GM12878 (cell line): ENCODE measurements around the gene NFATC3. TPM values are rescaled to one million over a fixed set of nuclear protein-coding genes. Genes with fewer than 3 reads are reported as not detected.

Source experiments
- ATAC-seq: fragments of 200-7000 bp; cut with Tn5 transposase; 3 replicates; pipeline ENCODE4 v1.9.1; 2020; ENCODE audit warnings: mild to moderate bottlenecking, moderate library complexity
- BruUV-seq: library from RNA; stranded (reverse); fragments of 400-500 nt; replicated peaks from 2 replicates; lab custom pipeline; 2021; lab: Mats Ljungman, UMichigan
- CTCF ChIA-PET: fragments of 300-600 bp; sonication (Branson Sonifier 250); formaldehyde crosslinking; extraction: SDS; loops from one replicate; lab custom pipeline; 2021; ENCODE audit warnings: inconsistent platforms; lab: Yijun Ruan, JAX
- POLR2A ChIA-PET: fragments of 350-600 bp; formaldehyde crosslinking; extraction: SDS; loops from one replicate; lab custom pipeline; 2021; ENCODE audit warnings: inconsistent platforms; lab: Charles Lee
- RAD21 ChIA-PET: fragments of 300-600 bp; sonication (Branson Sonifier 250); formaldehyde crosslinking; loops from one replicate; lab custom pipeline; 2023; ENCODE audit warnings: antibody characterized with exemption; ENCODE audit not compliant: unreplicated experiment; lab: Charles Lee
- SMC1A ChIA-PET: fragments of 300-600 bp; sonication (Branson Sonifier 250); formaldehyde crosslinking; loops from one replicate; lab custom pipeline; 2023; ENCODE audit not compliant: unreplicated experiment, uncharacterized antibody; lab: Charles Lee
- DNase-seq: peaks from one replicate; pipeline ENCODE4 v3.0.0-alpha.2; 2011; ENCODE audit warnings: low read depth, low spot score
- FAIRE-seq: peaks from 3 replicates; lab custom pipeline; 2011; peaks lifted over from hg19 to GRCh38; lab: Jason Lieb, UNC
- H2AFZ ChIP-seq: 2 replicates; pipeline ENCODE4 v1.6.0; 2011; ENCODE audit warnings: low read depth, low read length, control low read depth; ENCODE audit not compliant: control insufficient read depth
- H3K27ac ChIP-seq: 2 replicates; pipeline ENCODE4 v1.5.1; 2011; ENCODE audit warnings: control low read depth; ENCODE audit not compliant: control insufficient read depth, insufficient read depth
- H3K27me3 ChIP-seq, 2 experiments: replicated peaks in 1 of 2; 2 replicates each; pipeline versions ENCODE4 v1.6.0 to v1.6.1; 2011; ENCODE audit warnings: low read length in 1 of 2; ENCODE audit not compliant: control insufficient read depth in 2 of 2, insufficient read depth in 2 of 2
- H3K36me3 ChIP-seq, 2 experiments: 2 replicates each; pipeline ENCODE4 v1.5.1; 2011; ENCODE audit warnings: low read length in 1 of 2; ENCODE audit not compliant: control insufficient read depth in 2 of 2, insufficient read depth in 2 of 2
- H3K4me1 ChIP-seq: 2 replicates; pipeline ENCODE4 v1.6.1; 2011; ENCODE audit warnings: mild to moderate bottlenecking, low read length, moderate library complexity, mixed read lengths; ENCODE audit not compliant: control insufficient read depth, insufficient read depth
- H3K4me2 ChIP-seq: 2 replicates; pipeline ENCODE4 v1.6.0; 2011; ENCODE audit warnings: control low read depth; ENCODE audit not compliant: control insufficient read depth, insufficient read depth
- H3K4me3 ChIP-seq: fragments of 200-600 bp; sonication (generic); 2 replicates; pipeline ENCODE4 v1.5.1; 2016
- H3K79me2 ChIP-seq: 2 replicates; pipeline ENCODE4 v1.6.0; 2011; ENCODE audit warnings: low read length; ENCODE audit not compliant: control insufficient read depth, insufficient read depth
- H3K9ac ChIP-seq: 2 replicates; pipeline ENCODE4 v1.8.0; 2011; ENCODE audit warnings: low read length, control low read depth, mixed read lengths; ENCODE audit not compliant: control insufficient read depth, insufficient read depth
- H3K9me3 ChIP-seq: replicated peaks from 3 replicates; pipeline ENCODE4 v1.5.1; 2011; ENCODE audit warnings: mild to moderate bottlenecking, low read length; ENCODE audit not compliant: control insufficient read depth, insufficient read depth
- H4K20me1 ChIP-seq: 2 replicates; pipeline ENCODE4 v1.6.0; 2011; ENCODE audit not compliant: control insufficient read depth, insufficient read depth
- ATF7 ChIP-seq: fragments of 450-650 bp; IDR thresholded peaks from 2 replicates; pipeline ENCODE4 v1.6.1; 2016; ENCODE audit warnings: low read depth, mild to moderate bottlenecking
- HCFC1 ChIP-seq: fragments of 150-350 bp; IDR thresholded peaks from 2 replicates; pipeline ENCODE4 v1.6.1; 2014; ENCODE audit warnings: low read length
- IRF4 ChIP-seq: IDR thresholded peaks from 2 replicates; pipeline ENCODE4 v1.6.1; 2011; ENCODE audit warnings: low read depth, low read length
- RCOR1 ChIP-seq: conservative IDR thresholded peaks from 2 replicates; pipeline ENCODE4 v1.6.1; 2012; ENCODE audit warnings: low read depth, low read length, improper control_type of control experiment
- SMAD5 ChIP-seq: IDR thresholded peaks from 2 replicates; pipeline ENCODE4 v1.6.1; 2016; ENCODE audit warnings: antibody characterized with exemption, low read depth
- SUZ12 ChIP-seq: fragments of 200-600 bp; sonication (generic); IDR thresholded peaks from one replicate; pipeline ENCODE4 v1.6.1; 2018; ENCODE audit warnings: antibody characterized with exemption, mild to moderate bottlenecking; ENCODE audit not compliant: unreplicated experiment
- YY1 ChIP-seq: IDR thresholded peaks from 2 replicates; pipeline ENCODE4 v1.6.1; 2011; ENCODE audit warnings: low read depth, mild to moderate bottlenecking, low read length
- ZNF217 ChIP-seq: fragments of 450-650 bp; IDR thresholded peaks from 2 replicates; pipeline ENCODE4 v1.6.1; 2017; ENCODE audit warnings: antibody characterized with exemption, mild to moderate bottlenecking
- WGBS: methylation state at CpG from one replicate; pipeline ENCODE4 v1.1.6; 2016; ENCODE audit warnings: low lambda C conversion rate; ENCODE audit not compliant: insufficient replicate concordance, insufficient coverage; ENCODE audit errors: missing lambda C conversion rate; 5-methylcytosine and 5-hydroxymethylcytosine counted together
- in situ Hi-C: fragments of 300-500 bp; cut with MboI; formaldehyde crosslinking; loops from 9 replicates; pipeline ENCODE4 v1.14.3; 2018; ENCODE audit warnings: mixed read lengths
- intact Hi-C: fragments of 100-400 bp; cut with micrococcal nuclease; formaldehyde crosslinking; loops from one replicate; pipeline ENCODE4 v1.14.2; 2022; ENCODE audit not compliant: unreplicated experiment
- polyA plus RNA-seq, 11 experiments: library from polyadenylated mRNA; depleted of rRNA in 4 of 11; unstranded in 6 of 11; stranded (reverse) in 5 of 11; fragments of >200 nt; fragmentation: Nextera tagmentation in 4 of 11; fragmentation: Illumina TruSeq in 1 of 11; extraction: Ambion mirVana in 4 of 11; extraction: Trizol in 1 of 11; gene quantifications; 1 replicate in 1 of 11; 2 replicates in 10 of 11; pipeline versions ENCODE4 v1.2.1 to v1.2.3, GENCODE V29; 2011 to 2016; ENCODE audit warnings: inconsistent platforms in 2 of 11, missing spikeins in 2 of 11, low read depth in 1 of 11
- total RNA-seq, 4 experiments: library from RNA; depleted of rRNA in 3 of 4; stranded (reverse); fragments of >200 nt in 3 of 4; fragmentation: Illumina TruSeq in 1 of 4; extraction: Trizol in 1 of 4; gene quantifications; 2 replicates each; pipeline versions ENCODE4 v1.2.1 to v1.2.3, GENCODE V29; 2013 to 2021
- TF ChIP-seq, protein P1 (sequence below): fragments of 150-350 bp; IDR thresholded peaks from 2 replicates; pipeline ENCODE4 v1.6.1; 2014; ENCODE audit warnings: mild to moderate bottlenecking, low read depth, low read length
- TF ChIP-seq, protein P2 (sequence below): IDR thresholded peaks from 2 replicates; pipeline ENCODE4 v1.6.1; 2012; ENCODE audit warnings: low read depth, low read length, improper control_type of control experiment
- TF ChIP-seq, protein P3 (sequence below): fragments of 450-650 bp; IDR thresholded peaks from 2 replicates; pipeline ENCODE4 v1.6.1; 2017; ENCODE audit warnings: mild to moderate bottlenecking, moderate library complexity
- TF ChIP-seq, protein P4 (sequence below): IDR thresholded peaks from 2 replicates; pipeline ENCODE4 v1.6.1; 2012; ENCODE audit warnings: low read depth, low read length, improper control_type of control experiment

The NFATC3 gene
- total and polyA plus RNA-seq, 10 of the 15 experiments (the other 5 are each of a cell fraction or from before 2014, with no cell fraction given): 4.2 to 37.6 (median 24.9) TPM

DNA sequence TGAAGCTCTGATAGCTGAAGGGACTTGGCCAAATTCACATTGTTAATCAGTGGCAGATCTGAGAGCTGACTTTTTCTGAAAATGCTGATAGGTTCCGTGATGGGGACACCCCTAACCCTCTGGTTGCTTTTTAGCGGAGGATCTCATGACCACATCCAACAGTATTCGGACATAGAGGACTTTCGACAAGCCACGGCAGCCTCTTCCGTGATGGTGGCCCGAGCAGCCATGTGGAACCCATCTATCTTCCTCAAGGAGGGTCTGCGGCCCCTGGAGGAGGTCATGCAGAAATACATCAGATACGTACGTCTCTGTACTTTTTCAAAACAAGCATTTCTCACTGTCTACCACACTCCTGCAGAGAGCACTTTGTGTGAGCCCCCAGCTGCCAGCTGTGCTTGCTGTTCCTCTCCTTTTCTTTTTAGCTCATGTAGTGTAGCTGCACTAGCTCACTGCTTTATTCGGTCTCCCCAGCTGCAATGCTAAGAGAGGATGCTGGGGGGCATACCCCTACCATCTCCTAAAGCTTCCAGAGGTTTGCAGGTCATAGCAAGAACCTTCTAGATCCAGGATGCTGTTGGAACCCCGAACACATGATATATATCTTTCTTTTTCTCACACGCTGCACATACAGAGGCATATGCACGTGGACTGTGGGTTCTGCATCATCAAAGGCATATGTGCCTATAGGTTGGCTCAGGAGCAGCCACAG lies 14.2 kb upstream of the NFATC3 start (continued):
- no peak for TF ChIP-seq YY1

DNA sequence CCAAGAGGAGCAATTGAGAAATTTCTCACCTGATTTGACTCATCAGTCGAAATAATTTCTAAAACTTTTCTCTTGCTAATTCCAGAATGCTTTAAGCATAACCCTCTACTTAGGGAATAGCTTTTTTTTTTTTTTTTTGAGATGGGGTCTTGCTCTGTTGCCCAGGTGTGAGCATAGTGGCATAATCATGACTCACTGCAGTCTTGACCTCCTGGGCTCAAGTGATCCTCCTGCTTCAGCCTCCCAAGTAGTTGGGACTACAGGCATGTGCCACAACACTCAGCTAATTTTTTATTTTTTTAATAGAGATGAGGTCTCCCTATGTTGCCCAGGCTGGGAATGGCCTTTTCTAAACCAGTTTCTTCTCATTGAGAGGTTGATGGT lies 13.7 kb upstream of the NFATC3 start:
- TF ChIP-seq HCFC1: no peak
- TF ChIP-seq SUZ12: no peak
- TF ChIP-seq, protein P1, sequence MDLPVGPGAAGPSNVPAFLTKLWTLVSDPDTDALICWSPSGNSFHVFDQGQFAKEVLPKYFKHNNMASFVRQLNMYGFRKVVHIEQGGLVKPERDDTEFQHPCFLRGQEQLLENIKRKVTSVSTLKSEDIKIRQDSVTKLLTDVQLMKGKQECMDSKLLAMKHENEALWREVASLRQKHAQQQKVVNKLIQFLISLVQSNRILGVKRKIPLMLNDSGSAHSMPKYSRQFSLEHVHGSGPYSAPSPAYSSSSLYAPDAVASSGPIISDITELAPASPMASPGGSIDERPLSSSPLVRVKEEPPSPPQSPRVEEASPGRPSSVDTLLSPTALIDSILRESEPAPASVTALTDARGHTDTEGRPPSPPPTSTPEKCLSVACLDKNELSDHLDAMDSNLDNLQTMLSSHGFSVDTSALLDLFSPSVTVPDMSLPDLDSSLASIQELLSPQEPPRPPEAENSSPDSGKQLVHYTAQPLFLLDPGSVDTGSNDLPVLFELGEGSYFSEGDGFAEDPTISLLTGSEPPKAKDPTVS: no peak
- TF ChIP-seq, protein P2, sequence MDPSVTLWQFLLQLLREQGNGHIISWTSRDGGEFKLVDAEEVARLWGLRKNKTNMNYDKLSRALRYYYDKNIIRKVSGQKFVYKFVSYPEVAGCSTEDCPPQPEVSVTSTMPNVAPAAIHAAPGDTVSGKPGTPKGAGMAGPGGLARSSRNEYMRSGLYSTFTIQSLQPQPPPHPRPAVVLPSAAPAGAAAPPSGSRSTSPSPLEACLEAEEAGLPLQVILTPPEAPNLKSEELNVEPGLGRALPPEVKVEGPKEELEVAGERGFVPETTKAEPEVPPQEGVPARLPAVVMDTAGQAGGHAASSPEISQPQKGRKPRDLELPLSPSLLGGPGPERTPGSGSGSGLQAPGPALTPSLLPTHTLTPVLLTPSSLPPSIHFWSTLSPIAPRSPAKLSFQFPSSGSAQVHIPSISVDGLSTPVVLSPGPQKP: no peak
- TF ChIP-seq, protein P3, sequence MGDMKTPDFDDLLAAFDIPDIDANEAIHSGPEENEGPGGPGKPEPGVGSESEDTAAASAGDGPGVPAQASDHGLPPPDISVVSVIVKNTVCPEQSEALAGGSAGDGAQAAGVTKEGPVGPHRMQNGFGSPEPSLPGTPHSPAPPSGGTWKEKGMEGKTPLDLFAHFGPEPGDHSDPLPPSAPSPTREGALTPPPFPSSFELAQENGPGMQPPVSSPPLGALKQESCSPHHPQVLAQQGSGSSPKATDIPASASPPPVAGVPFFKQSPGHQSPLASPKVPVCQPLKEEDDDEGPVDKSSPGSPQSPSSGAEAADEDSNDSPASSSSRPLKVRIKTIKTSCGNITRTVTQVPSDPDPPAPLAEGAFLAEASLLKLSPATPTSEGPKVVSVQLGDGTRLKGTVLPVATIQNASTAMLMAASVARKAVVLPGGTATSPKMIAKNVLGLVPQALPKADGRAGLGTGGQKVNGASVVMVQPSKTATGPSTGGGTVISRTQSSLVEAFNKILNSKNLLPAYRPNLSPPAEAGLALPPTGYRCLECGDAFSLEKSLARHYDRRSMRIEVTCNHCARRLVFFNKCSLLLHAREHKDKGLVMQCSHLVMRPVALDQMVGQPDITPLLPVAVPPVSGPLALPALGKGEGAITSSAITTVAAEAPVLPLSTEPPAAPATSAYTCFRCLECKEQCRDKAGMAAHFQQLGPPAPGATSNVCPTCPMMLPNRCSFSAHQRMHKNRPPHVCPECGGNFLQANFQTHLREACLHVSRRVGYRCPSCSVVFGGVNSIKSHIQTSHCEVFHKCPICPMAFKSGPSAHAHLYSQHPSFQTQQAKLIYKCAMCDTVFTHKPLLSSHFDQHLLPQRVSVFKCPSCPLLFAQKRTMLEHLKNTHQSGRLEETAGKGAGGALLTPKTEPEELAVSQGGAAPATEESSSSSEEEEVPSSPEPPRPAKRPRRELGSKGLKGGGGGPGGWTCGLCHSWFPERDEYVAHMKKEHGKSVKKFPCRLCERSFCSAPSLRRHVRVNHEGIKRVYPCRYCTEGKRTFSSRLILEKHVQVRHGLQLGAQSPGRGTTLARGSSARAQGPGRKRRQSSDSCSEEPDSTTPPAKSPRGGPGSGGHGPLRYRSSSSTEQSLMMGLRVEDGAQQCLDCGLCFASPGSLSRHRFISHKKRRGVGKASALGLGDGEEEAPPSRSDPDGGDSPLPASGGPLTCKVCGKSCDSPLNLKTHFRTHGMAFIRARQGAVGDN: no peak
- TF ChIP-seq RCOR1: no peak
- TF ChIP-seq, protein P4, sequence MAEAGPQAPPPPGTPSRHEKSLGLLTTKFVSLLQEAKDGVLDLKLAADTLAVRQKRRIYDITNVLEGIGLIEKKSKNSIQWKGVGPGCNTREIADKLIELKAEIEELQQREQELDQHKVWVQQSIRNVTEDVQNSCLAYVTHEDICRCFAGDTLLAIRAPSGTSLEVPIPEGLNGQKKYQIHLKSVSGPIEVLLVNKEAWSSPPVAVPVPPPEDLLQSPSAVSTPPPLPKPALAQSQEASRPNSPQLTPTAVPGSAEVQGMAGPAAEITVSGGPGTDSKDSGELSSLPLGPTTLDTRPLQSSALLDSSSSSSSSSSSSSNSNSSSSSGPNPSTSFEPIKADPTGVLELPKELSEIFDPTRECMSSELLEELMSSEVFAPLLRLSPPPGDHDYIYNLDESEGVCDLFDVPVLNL: no peak
- TF ChIP-seq ZNF217: no peak
- TF ChIP-seq IRF4: no peak
- no peak for TF ChIP-seq SMAD5
- TF ChIP-seq ATF7: no peak
- ChIA-PET RAD21 (interaction anchor here (0.9 to 9.8 kb wide), 9 partner anchors 10 to 257 kb away, joined by 3 to 105 read pairs (median 5); partner anchors contain the start of gene NFATC3), SMC1A (interaction anchor here (0.7 to 3.7 kb wide), 17 partner anchors 9 to 265 kb away, joined by 3 to 25 read pairs (median 4); partner anchors contain the start of genes NFATC3, RANBP10 and TSNAXIP1), CTCF (interaction anchor here (0.8 to 8.2 kb wide), 17 partner anchors 8 to 399 kb away, joined by 3 to 109 read pairs (median 4); partner anchors contain the start of gene NFATC3), POLR2A (interaction anchor here (0.6 to 8.8 kb wide), 4 partner anchors 10 to 157 kb away, joined by 3 to 135 read pairs (median 4); partner anchors contain the start of gene NFATC3)
- H3K4me2 ChIP-seq: no peak overlapping the region
- H3K9ac ChIP-seq: no peak overlapping the region
- H4K20me1 ChIP-seq: no peaks in the 10 kb centered on the region
- H3K4me1 ChIP-seq: peaks cover 43% of the 10 kb centered on the region
- H3K27me3 ChIP-seq: no peaks in the 10 kb centered on the region
- ATAC-seq: no peak
- H3K79me2 ChIP-seq: no peaks in the 10 kb centered on the region
- no peak overlapping the region for H3K27ac ChIP-seq
- H3K36me3 ChIP-seq: peaks cover 31 to 36% of the 10 kb centered on the region in 2 experiments; a peak in 3 of 4 replicates
- H3K4me3 ChIP-seq: no peak overlapping the region
- intact Hi-C loops: no loop called here
- in situ Hi-C loops: no loop called here
- no peak for FAIRE-seq
- 0% methylated on average over 1 of the region's 1 CpG for WGBS
- DNase-seq: no peak
- H3K9me3 ChIP-seq: no peaks in the 10 kb centered on the region
- BruUV-seq: no TSS peak
- H2AFZ ChIP-seq: no peak overlapping the region
